ENCODE data around the gene SLC39A11.

- TF ChIP-seq HDGF (IDR thresholded peaks at IDR 0.05; ENCODE audit: borderline replicate concordance) (no peak), PKNOX1 (IDR thresholded peaks at IDR 0.05) (no peak), ZNF384 (IDR thresholded peaks at IDR 0.05) (no peak), FOXM1 (IDR thresholded peaks at IDR 0.05; ENCODE audit: borderline replicate concordance) (no peak), CTBP1 (IDR thresholded peaks at IDR 0.05; ENCODE audit: borderline replicate concordance) (no peak), FOXK2 (IDR thresholded peaks at IDR 0.05) (no peak)
These were observed 296.5 kb downstream of the SLC39A11 start for GRCh38 chr17:72795941-72796340.
